Suprapubic skin (tissue), 4 donors: ENCODE results near the gene RBFA. TPM values are rescaled to one million over a fixed set of nuclear protein-coding genes. Genes with fewer than 3 reads are reported as not detected.

Experiments
- DNase-seq, 2 donors: peaks; one replicate each; pipeline ENCODE4 v3.0.0-alpha.2; 2019; ENCODE audit warnings: low spot score in 2 of 2
- H3K27ac ChIP-seq: fragments of 200-600 bp; sonication (generic); one replicate; pipeline ENCODE4 v1.5.1; 2019
- H3K27me3 ChIP-seq: fragments of 200-600 bp; sonication (generic); one replicate; pipeline ENCODE4 v1.5.1; 2019
- H3K36me3 ChIP-seq: fragments of 200-600 bp; sonication (generic); one replicate; pipeline ENCODE4 v1.5.1; 2019
- H3K4me1 ChIP-seq: fragments of 200-600 bp; sonication (generic); one replicate; pipeline ENCODE4 v1.5.1; 2019
- H3K4me3 ChIP-seq: fragments of 200-600 bp; sonication (generic); one replicate; pipeline ENCODE4 v1.5.1; 2019; ENCODE audit warnings: mild to moderate bottlenecking
- H3K9me3 ChIP-seq: fragments of 200-600 bp; sonication (generic); one replicate; pipeline ENCODE4 v1.5.1; 2019
- EP300 ChIP-seq: sonication (generic); formaldehyde crosslinking; IDR thresholded peaks from one replicate; pipeline ENCODE4 v1.6.1; 2017; ENCODE audit warnings: antibody characterized with exemption
- POLR2A ChIP-seq, 2 donors: fragments of 450-650 bp; IDR thresholded peaks; one replicate each; pipeline ENCODE4 v1.6.1; 2017; ENCODE audit warnings: antibody characterized with exemption in 2 of 2, mild to moderate bottlenecking in 2 of 2, moderate library complexity in 2 of 2
- POLR2AphosphoS5 ChIP-seq, 3 donors: sonication (generic); formaldehyde crosslinking; IDR thresholded peaks; one replicate each; pipeline ENCODE4 v1.6.1; 2017; ENCODE audit warnings: antibody characterized with exemption in 3 of 3
- WGBS: methylation state at CpG from one replicate; pipeline ENCODE4 v1.1.5; 2018; 5-methylcytosine and 5-hydroxymethylcytosine counted together
- total RNA-seq, 4 donors: library from RNA; depleted of rRNA; stranded (reverse); fragments of >200 nt; gene quantifications; one replicate each; pipeline ENCODE4 v1.1.0, GENCODE V29; 2016
- TF ChIP-seq, protein P1 (sequence below), 2 donors: fragments of 200-600 bp in 1 of 2; fragments of 450-650 bp in 1 of 2; sonication (generic) in 1 of 2; IDR thresholded peaks; one replicate each; pipeline ENCODE4 v1.5.1; 2016 to 2019; ENCODE audit warnings: antibody characterized with exemption in 2 of 2, mild to moderate bottlenecking in 1 of 2, moderate library complexity in 1 of 2

Gene RBFA
- total RNA-seq, 4 donors from 2014 or later, result 40.5 to 66.1 (median 47.8) TPM

DNA sequence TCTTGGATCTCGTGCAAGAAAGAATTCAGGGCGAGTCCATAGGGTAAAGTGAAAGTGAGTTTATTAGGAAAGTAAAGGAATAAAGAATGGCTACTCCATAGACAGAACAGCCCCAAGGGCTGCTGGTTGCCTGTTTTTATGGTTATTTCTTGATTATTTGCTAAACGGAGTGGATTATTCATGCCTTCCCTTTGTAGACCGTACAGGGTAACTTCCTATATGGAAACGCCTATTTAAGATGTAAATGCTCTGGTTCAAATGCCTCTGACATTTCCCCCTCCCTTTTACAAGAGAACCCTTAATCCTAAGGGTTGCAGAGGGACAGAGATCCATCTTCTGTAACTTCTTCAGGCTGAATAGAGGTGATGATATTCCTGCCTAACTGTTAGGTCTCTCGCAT, 25.7 kb downstream of the RBFA start:
- H3K9me3 ChIP-seq, result peaks cover 16% of the 10 kb centered on the region
- WGBS, result 83% methylated on average over 6 of the region's 6 CpGs
- TF ChIP-seq POLR2A (IDR thresholded peaks at IDR 0.05) (no peak), POLR2AphosphoS5 (IDR thresholded peaks at IDR 0.05) (no peak)
- TF ChIP-seq, protein P1, sequence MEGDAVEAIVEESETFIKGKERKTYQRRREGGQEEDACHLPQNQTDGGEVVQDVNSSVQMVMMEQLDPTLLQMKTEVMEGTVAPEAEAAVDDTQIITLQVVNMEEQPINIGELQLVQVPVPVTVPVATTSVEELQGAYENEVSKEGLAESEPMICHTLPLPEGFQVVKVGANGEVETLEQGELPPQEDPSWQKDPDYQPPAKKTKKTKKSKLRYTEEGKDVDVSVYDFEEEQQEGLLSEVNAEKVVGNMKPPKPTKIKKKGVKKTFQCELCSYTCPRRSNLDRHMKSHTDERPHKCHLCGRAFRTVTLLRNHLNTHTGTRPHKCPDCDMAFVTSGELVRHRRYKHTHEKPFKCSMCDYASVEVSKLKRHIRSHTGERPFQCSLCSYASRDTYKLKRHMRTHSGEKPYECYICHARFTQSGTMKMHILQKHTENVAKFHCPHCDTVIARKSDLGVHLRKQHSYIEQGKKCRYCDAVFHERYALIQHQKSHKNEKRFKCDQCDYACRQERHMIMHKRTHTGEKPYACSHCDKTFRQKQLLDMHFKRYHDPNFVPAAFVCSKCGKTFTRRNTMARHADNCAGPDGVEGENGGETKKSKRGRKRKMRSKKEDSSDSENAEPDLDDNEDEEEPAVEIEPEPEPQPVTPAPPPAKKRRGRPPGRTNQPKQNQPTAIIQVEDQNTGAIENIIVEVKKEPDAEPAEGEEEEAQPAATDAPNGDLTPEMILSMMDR (IDR thresholded peaks at IDR 0.05), result no peak
- no peaks in the 10 kb centered on the region for H3K27me3 ChIP-seq
- H3K27ac ChIP-seq, result no peak overlapping the region
- DNase-seq, result no peak
- H3K36me3 ChIP-seq, result no peaks in the 10 kb centered on the region
- H3K4me3 ChIP-seq, result no peak overlapping the region
- no peaks in the 10 kb centered on the region for H3K4me1 ChIP-seq

DNA sequence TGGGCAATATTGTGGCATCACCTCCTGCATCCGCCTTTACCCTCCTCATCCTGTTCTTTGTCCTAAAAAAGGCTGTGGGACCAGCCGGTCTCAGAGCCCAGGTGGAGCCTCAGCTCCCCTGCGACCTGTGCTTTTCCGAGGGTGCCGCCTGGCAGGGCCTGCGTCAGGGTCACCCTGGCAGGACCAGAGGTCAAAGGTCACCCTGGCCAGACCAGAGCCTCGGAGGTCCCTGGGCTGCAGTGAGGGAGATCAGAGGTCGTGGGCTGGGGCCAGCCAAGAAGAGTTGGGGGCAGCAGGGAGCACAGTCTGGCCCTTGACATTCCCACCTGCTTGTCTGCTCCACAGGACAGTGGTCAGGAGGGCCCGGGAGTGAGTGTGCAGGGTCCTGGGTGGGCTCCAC, 31.5 kb downstream of the RBFA start:
- Histone ChIP-seq H3K27ac (no peak overlapping the region), H3K4me1 (peaks cover 5% of the 10 kb centered on the region)
- WGBS, result 90% methylated on average over 7 of the region's 9 CpGs

DNA sequence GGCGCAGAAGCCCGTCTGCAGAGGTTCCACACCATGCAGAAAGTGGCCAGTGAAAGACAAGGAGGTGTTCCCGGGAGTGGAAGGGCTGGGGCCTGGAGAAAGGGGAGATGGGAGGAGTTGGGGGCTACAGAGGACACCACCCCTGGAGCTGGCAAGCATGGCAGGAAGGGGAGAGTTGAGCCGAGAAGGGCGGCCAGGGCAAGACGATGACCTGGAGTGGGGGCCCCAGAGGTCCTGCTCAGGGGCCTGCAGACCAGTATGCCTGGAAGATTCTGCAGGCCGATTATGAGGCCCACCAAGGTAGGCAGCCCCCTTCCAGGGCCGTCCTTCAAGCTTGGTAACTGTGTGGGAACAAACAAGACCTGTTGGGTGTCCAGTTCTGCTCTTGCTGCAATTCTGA, 33.1 kb downstream of the RBFA start:
- no peaks in the 10 kb centered on the region for H3K27me3 ChIP-seq

More for the DNA sequence above, 31.5 kb downstream of the RBFA start:
- TF ChIP-seq, protein P1 (IDR thresholded peaks at IDR 0.05), result no peak
- no peak for TF ChIP-seq EP300
- no peak for TF ChIP-seq POLR2A (IDR thresholded peaks at IDR 0.05)
- no peak for TF ChIP-seq POLR2AphosphoS5 (IDR thresholded peaks at IDR 0.05)
- H3K27me3 ChIP-seq, result no peaks in the 10 kb centered on the region
- H3K9me3 ChIP-seq, result no peaks in the 10 kb centered on the region
- H3K4me3 ChIP-seq, result no peak overlapping the region
- DNase-seq, result no peak
- H3K36me3 ChIP-seq, result no peaks in the 10 kb centered on the region

DNA sequence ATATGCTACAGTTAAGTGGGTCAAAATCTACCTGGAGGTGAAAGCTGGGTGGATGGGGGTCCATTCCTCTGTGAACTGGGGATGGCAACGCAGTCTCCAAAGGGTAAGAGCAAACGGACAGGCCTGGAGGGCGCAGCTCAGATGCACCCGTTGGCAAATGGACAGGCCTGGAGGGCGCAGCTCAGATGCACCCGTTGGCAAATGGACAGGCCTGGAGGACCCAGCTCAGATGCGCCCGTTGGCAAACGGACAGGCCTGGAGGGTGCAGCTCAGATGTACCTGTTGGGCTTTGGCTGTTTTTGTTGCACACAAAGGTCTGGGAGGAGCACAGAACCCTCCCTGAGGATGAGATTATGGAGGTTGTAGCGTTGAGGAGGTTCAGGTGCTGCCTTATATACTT, 33.7 kb downstream of the RBFA start:
- H3K9me3 ChIP-seq, result no peaks in the 10 kb centered on the region
- H3K4me3 ChIP-seq, result no peak overlapping the region
- H3K36me3 ChIP-seq, result no peaks in the 10 kb centered on the region
- peaks cover 5% of the 10 kb centered on the region for H3K4me1 ChIP-seq
- no peaks in the 10 kb centered on the region for H3K27me3 ChIP-seq
- no peak for TF ChIP-seq POLR2A (IDR thresholded peaks at IDR 0.05)
- no peak for TF ChIP-seq EP300
- TF ChIP-seq POLR2AphosphoS5 (IDR thresholded peaks at IDR 0.05), result no peak
- TF ChIP-seq, protein P1 (IDR thresholded peaks at IDR 0.05), result no peak
- WGBS, result 79% methylated on average over 10 of the region's 10 CpGs
- no peak overlapping the region for H3K27ac ChIP-seq
- DNase-seq, result no peak

More for the DNA sequence above, 33.1 kb downstream of the RBFA start:
- WGBS, result 82% methylated on average over 8 of the region's 8 CpGs
- TF ChIP-seq POLR2AphosphoS5 (IDR thresholded peaks at IDR 0.05) (no peak), EP300 (no peak)
- peaks cover 5% of the 10 kb centered on the region for H3K4me1 ChIP-seq
- H3K36me3 ChIP-seq, result no peaks in the 10 kb centered on the region
- H3K9me3 ChIP-seq, result no peaks in the 10 kb centered on the region
- H3K27ac ChIP-seq, result no peak overlapping the region
- DNase-seq, result no peak
- no peak overlapping the region for H3K4me3 ChIP-seq

DNA sequence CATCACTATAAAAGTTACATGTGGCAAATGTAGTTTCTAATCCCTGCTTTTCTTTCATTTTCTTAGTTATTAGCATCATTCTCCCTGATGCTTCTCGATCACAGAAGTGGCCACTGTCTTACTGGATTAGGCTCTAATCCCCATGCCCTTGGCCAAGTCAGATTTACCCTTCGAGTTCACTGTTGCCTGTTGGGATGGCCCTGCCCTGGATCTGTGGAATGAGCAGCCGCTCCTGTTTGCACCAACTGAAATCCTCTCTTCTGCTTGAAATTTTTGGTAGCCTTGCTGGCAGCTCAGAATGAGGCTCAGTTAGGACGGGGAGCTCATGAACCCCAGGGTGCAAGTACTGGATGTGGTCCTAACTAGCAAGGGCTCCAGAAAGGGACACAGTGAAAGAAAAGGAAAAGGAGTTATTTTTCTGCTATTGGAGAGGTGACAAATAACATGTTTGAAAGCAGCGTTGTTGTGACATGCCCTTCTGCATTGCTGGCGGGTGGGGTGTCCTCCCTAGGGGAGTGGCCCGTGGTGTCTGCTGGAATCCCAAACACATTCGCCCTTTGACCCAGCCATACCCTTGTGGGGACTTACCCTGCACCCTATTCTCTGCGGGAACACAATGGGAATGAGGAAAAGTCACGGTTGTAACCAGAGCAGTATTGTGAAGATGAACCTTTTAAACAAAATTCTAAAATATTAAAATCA, 34.5 kb downstream of the RBFA start:
- no peak for DNase-seq
- H3K4me3 ChIP-seq, result no peak overlapping the region
- H3K4me1 ChIP-seq, result peaks cover 5% of the 10 kb centered on the region
- H3K27ac ChIP-seq, result no peak overlapping the region
- no peak for TF ChIP-seq EP300
- no peak for TF ChIP-seq POLR2AphosphoS5 (IDR thresholded peaks at IDR 0.05)
- TF ChIP-seq, protein P1 (IDR thresholded peaks at IDR 0.05), result no peak
- no peak for TF ChIP-seq POLR2A (IDR thresholded peaks at IDR 0.05)
- H3K9me3 ChIP-seq, result no peaks in the 10 kb centered on the region
- no peaks in the 10 kb centered on the region for H3K36me3 ChIP-seq
- WGBS, result 52% methylated on average over 10 of the region's 10 CpGs
- no peaks in the 10 kb centered on the region for H3K27me3 ChIP-seq
